GM12878 (cell line): ENCODE measurements around the gene THAP5. TPM values are rescaled to one million over a fixed set of nuclear protein-coding genes. Genes with fewer than 3 reads are reported as not detected.

ENCODE experiments used
- EED ChIP-seq: sonication (generic); IDR thresholded peaks from 2 replicates; pipeline ENCODE4 v1.6.1; 2016; ENCODE audit warnings: antibody characterized with exemption, low read depth
- KLF5 ChIP-seq: fragments of 450-650 bp; IDR thresholded peaks from 2 replicates; pipeline ENCODE4 v1.6.1; 2014; ENCODE audit warnings: mild to moderate bottlenecking; ENCODE audit not compliant: partially characterized antibody
- MYB ChIP-seq: fragments of 150-350 bp; IDR thresholded peaks from 2 replicates; pipeline ENCODE4 v1.6.1; 2014; ENCODE audit warnings: mild to moderate bottlenecking, low read depth, low read length, borderline replicate concordance
- NFIC ChIP-seq: IDR thresholded peaks from 2 replicates; pipeline ENCODE4 v1.6.1; 2012; ENCODE audit warnings: low read depth, mild to moderate bottlenecking, inconsistent platforms, low read length, moderate library complexity
- NFXL1 ChIP-seq: fragments of 450-650 bp; IDR thresholded peaks from 2 replicates; pipeline ENCODE4 v1.6.1; 2017; ENCODE audit warnings: antibody characterized with exemption, mild to moderate bottlenecking, borderline replicate concordance
- YBX1 ChIP-seq: fragments of 450-650 bp; IDR thresholded peaks from 2 replicates; pipeline ENCODE4 v1.6.1; 2016; ENCODE audit warnings: antibody characterized with exemption
- ZZZ3 ChIP-seq: IDR thresholded peaks from 2 replicates; pipeline ENCODE4 v1.6.1; 2011; ENCODE audit warnings: low read depth; ENCODE audit not compliant: control insufficient read depth, insufficient read length
- polyA plus RNA-seq, 11 experiments: library from polyadenylated mRNA; depleted of rRNA in 4 of 11; unstranded in 6 of 11; stranded (reverse) in 5 of 11; fragments of >200 nt; fragmentation: Nextera tagmentation in 4 of 11; fragmentation: Illumina TruSeq in 1 of 11; extraction: Ambion mirVana in 4 of 11; extraction: Trizol in 1 of 11; gene quantifications; 1 replicate in 1 of 11; 2 replicates in 10 of 11; pipeline versions ENCODE4 v1.2.1 to v1.2.3, GENCODE V29; 2011 to 2016; ENCODE audit warnings: inconsistent platforms in 2 of 11, missing spikeins in 2 of 11, low read depth in 1 of 11
- total RNA-seq, 4 experiments: library from RNA; depleted of rRNA in 3 of 4; stranded (reverse); fragments of >200 nt in 3 of 4; fragmentation: Illumina TruSeq in 1 of 4; extraction: Trizol in 1 of 4; gene quantifications; 2 replicates each; pipeline versions ENCODE4 v1.2.1 to v1.2.3, GENCODE V29; 2013 to 2021
- TF ChIP-seq, protein P1 (sequence below): fragments of 450-650 bp; formaldehyde crosslinking; IDR thresholded peaks from 2 replicates; pipeline ENCODE4 v1.4.0; 2022; ENCODE audit warnings: mild to moderate bottlenecking, moderate library complexity
- TF ChIP-seq, protein P2 (sequence below): fragments of 450-650 bp; IDR thresholded peaks from 2 replicates; pipeline ENCODE4 v1.6.1; 2016; ENCODE audit warnings: mild to moderate bottlenecking
- TF ChIP-seq, protein P3 (sequence below): fragments of 450-650 bp; IDR thresholded peaks from 2 replicates; pipeline ENCODE4 v1.6.1; 2017; ENCODE audit warnings: borderline replicate concordance
- TF ChIP-seq, protein P4 (sequence below): fragments of 450-650 bp; IDR thresholded peaks from 2 replicates; pipeline ENCODE4 v1.6.1; 2018; ENCODE audit warnings: borderline replicate concordance, mild to moderate bottlenecking; ENCODE audit not compliant: partially characterized antibody
- TF ChIP-seq, protein P5 (sequence below): fragments of 450-650 bp; IDR thresholded peaks from 2 replicates; pipeline ENCODE4 v1.6.1; 2017; ENCODE audit warnings: mild to moderate bottlenecking, moderate library complexity

The THAP5 gene
- total and polyA plus RNA-seq, 10 of the 15 experiments (the other 5 are each of a cell fraction or from before 2014, with no cell fraction given), result 13.0 to 47.7 (median 24.2) TPM

DNA sequence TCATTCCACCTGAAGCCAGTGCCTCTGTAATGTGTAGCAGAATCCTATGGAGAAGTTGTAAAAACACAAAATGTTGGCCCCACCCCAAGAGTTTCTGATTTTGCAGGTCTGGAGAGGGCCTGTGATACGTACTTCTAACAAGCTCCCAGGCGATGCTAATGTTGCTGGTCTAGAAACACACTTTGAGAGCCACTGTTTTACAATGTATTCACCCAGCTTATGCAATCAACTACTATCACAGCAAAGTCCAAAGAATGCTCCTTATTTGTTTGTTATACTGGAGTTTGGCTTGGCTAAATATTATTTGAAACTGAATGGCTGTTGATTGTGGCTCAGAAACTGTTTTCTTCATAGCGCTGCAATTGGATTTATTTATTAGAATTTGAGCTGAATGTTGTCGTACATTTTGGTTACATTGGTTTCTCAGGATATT lies 44.5 kb upstream of the THAP5 start (continued):
- TF ChIP-seq, protein P1, sequence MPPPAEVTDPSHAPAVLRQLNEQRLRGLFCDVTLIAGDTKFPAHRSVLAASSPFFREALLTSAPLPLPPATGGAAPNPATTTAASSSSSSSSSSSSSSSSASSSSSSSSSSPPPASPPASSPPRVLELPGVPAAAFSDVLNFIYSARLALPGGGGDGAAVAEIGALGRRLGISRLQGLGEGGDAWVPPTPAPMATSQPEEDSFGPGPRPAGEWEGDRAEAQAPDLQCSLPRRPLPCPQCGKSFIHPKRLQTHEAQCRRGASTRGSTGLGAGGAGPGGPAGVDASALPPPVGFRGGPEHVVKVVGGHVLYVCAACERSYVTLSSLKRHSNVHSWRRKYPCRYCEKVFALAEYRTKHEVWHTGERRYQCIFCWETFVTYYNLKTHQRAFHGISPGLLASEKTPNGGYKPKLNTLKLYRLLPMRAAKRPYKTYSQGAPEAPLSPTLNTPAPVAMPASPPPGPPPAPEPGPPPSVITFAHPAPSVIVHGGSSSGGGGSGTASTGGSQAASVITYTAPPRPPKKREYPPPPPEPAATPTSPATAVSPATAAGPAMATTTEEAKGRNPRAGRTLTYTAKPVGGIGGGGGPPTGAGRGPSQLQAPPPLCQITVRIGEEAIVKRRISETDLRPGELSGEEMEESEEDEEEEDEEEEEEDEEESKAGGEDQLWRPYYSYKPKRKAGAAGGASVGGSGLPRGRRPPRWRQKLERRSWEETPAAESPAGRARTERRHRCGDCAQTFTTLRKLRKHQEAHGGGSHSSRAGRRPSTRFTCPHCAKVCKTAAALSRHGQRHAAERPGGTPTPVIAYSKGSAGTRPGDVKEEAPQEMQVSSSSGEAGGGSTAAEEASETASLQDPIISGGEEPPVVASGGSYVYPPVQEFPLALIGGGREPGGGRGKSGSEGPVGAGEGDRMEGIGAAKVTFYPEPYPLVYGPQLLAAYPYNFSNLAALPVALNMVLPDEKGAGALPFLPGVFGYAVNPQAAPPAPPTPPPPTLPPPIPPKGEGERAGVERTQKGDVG (CRISPR knock-in tag), result no peak
- TF ChIP-seq EED, result no peak
- TF ChIP-seq, protein P2, sequence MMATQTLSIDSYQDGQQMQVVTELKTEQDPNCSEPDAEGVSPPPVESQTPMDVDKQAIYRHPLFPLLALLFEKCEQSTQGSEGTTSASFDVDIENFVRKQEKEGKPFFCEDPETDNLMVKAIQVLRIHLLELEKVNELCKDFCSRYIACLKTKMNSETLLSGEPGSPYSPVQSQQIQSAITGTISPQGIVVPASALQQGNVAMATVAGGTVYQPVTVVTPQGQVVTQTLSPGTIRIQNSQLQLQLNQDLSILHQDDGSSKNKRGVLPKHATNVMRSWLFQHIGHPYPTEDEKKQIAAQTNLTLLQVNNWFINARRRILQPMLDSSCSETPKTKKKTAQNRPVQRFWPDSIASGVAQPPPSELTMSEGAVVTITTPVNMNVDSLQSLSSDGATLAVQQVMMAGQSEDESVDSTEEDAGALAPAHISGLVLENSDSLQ, result no peak
- TF ChIP-seq NFXL1, result no peak
- TF ChIP-seq ZZZ3, result no peak
- TF ChIP-seq, protein P3, sequence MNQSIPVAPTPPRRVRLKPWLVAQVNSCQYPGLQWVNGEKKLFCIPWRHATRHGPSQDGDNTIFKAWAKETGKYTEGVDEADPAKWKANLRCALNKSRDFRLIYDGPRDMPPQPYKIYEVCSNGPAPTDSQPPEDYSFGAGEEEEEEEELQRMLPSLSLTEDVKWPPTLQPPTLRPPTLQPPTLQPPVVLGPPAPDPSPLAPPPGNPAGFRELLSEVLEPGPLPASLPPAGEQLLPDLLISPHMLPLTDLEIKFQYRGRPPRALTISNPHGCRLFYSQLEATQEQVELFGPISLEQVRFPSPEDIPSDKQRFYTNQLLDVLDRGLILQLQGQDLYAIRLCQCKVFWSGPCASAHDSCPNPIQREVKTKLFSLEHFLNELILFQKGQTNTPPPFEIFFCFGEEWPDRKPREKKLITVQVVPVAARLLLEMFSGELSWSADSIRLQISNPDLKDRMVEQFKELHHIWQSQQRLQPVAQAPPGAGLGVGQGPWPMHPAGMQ, result no peak
- TF ChIP-seq, protein P4, sequence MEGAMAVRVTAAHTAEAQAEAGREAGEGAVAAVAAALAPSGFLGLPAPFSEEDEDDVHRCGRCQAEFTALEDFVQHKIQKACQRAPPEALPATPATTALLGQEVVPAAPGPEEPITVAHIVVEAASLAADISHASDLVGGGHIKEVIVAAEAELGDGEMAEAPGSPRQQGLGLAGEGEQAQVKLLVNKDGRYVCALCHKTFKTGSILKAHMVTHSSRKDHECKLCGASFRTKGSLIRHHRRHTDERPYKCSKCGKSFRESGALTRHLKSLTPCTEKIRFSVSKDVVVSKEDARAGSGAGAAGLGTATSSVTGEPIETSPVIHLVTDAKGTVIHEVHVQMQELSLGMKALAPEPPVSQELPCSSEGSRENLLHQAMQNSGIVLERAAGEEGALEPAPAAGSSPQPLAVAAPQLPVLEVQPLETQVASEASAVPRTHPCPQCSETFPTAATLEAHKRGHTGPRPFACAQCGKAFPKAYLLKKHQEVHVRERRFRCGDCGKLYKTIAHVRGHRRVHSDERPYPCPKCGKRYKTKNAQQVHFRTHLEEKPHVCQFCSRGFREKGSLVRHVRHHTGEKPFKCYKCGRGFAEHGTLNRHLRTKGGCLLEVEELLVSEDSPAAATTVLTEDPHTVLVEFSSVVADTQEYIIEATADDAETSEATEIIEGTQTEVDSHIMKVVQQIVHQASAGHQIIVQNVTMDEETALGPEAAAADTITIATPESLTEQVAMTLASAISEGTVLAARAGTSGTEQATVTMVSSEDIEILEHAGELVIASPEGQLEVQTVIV, result no peak
- TF ChIP-seq MYB, result no peak
- no peak for TF ChIP-seq KLF5
- no peak for TF ChIP-seq NFIC
- TF ChIP-seq YBX1, result no peak
- TF ChIP-seq, protein P5, sequence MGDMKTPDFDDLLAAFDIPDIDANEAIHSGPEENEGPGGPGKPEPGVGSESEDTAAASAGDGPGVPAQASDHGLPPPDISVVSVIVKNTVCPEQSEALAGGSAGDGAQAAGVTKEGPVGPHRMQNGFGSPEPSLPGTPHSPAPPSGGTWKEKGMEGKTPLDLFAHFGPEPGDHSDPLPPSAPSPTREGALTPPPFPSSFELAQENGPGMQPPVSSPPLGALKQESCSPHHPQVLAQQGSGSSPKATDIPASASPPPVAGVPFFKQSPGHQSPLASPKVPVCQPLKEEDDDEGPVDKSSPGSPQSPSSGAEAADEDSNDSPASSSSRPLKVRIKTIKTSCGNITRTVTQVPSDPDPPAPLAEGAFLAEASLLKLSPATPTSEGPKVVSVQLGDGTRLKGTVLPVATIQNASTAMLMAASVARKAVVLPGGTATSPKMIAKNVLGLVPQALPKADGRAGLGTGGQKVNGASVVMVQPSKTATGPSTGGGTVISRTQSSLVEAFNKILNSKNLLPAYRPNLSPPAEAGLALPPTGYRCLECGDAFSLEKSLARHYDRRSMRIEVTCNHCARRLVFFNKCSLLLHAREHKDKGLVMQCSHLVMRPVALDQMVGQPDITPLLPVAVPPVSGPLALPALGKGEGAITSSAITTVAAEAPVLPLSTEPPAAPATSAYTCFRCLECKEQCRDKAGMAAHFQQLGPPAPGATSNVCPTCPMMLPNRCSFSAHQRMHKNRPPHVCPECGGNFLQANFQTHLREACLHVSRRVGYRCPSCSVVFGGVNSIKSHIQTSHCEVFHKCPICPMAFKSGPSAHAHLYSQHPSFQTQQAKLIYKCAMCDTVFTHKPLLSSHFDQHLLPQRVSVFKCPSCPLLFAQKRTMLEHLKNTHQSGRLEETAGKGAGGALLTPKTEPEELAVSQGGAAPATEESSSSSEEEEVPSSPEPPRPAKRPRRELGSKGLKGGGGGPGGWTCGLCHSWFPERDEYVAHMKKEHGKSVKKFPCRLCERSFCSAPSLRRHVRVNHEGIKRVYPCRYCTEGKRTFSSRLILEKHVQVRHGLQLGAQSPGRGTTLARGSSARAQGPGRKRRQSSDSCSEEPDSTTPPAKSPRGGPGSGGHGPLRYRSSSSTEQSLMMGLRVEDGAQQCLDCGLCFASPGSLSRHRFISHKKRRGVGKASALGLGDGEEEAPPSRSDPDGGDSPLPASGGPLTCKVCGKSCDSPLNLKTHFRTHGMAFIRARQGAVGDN, result no peak
